Neural cell (in vitro differentiated cells): ENCODE measurements around the gene TMED8. TPM values are rescaled to one million over a fixed set of nuclear protein-coding genes. Genes with fewer than 3 reads are reported as not detected.

Experiments used
- H2AFZ ChIP-seq: fragments of 200-600, 300-800 bp; sonication (generic), shearing (Covaris generic); 2 replicates; pipeline ENCODE4 v1.6.0; 2014; ENCODE audit warnings: low read depth, mild to moderate bottlenecking, antibody characterized with exemption, low read length, moderate library complexity
- H3F3A ChIP-seq: fragments of 200-600 bp; shearing (Covaris generic); 2 replicates; pipeline ENCODE4 v1.6.1; 2016; ENCODE audit warnings: mild to moderate bottlenecking, moderate library complexity, mixed read lengths, antibody characterized with exemption, low read length; ENCODE audit not compliant: insufficient read depth, poor library complexity, severe bottlenecking
- H3K27ac ChIP-seq: fragments of 200-600, 300-800 bp; sonication (generic), shearing (Covaris generic); 2 replicates; pipeline ENCODE4 v1.5.1; 2014; ENCODE audit warnings: mild to moderate bottlenecking, low read length, moderate library complexity
- H3K27me3 ChIP-seq: fragments of 300-800, 200-600 bp; sonication (generic), shearing (Covaris generic); 2 replicates; pipeline ENCODE4 v1.6.0; 2014; ENCODE audit warnings: mild to moderate bottlenecking, low read depth, low read length, moderate library complexity; ENCODE audit not compliant: insufficient read depth
- H3K36me3 ChIP-seq: fragments of 300-800, 200-600 bp; sonication (generic), shearing (Covaris generic); 2 replicates; pipeline ENCODE4 v1.5.1; 2014; ENCODE audit warnings: mild to moderate bottlenecking, antibody characterized with exemption, low read length, moderate library complexity; ENCODE audit not compliant: insufficient read depth
- H3K4me2 ChIP-seq: fragments of 300-800, 200-600 bp; sonication (generic), shearing (Covaris generic); 2 replicates; pipeline ENCODE4 v1.6.0; 2014; ENCODE audit warnings: mild to moderate bottlenecking, low read length
- H3K4me3 ChIP-seq: fragments of 300-800, 200-600 bp; sonication (generic), shearing (Covaris generic); 2 replicates; pipeline ENCODE4 v1.5.1; 2014; ENCODE audit warnings: mild to moderate bottlenecking, low read length, moderate library complexity
- H3K79me2 ChIP-seq: fragments of 200-600 bp; shearing (Covaris generic); replicated peaks from 2 replicates; pipeline ENCODE4 v1.6.0; 2014; ENCODE audit warnings: mild to moderate bottlenecking, low read length, moderate library complexity; ENCODE audit not compliant: insufficient read depth
- H3K9ac ChIP-seq: fragments of 300-800, 200-600 bp; sonication (generic), shearing (Covaris generic); 2 replicates; pipeline ENCODE4 v1.6.1; 2016; ENCODE audit warnings: mild to moderate bottlenecking, low read length, mixed read lengths
- H3K9me2 ChIP-seq: fragments of 200-600 bp; shearing (Covaris generic); 2 replicates; pipeline ENCODE4 v1.6.1; 2016; ENCODE audit warnings: mild to moderate bottlenecking, low read length, mixed read lengths; ENCODE audit not compliant: insufficient read depth
- H3K9me3 ChIP-seq: fragments of 200-600, 300-800 bp; sonication (generic), shearing (Covaris generic); 2 replicates; pipeline ENCODE4 v1.6.1; 2016; ENCODE audit warnings: mild to moderate bottlenecking, mixed run types, low read length, moderate library complexity, mixed read lengths
- H4K20me1 ChIP-seq: fragments of 200-600 bp; shearing (Covaris generic); 2 replicates; pipeline ENCODE4 v1.6.1; 2016; ENCODE audit warnings: mild to moderate bottlenecking, mixed run types; ENCODE audit not compliant: insufficient read depth
- CTCF ChIP-seq: fragments of 450-650 bp; IDR thresholded peaks from 2 replicates; pipeline ENCODE4 v1.5.1; 2014; ENCODE audit warnings: antibody characterized with exemption, mild to moderate bottlenecking, moderate library complexity; ENCODE audit not compliant: poor library complexity, severe bottlenecking
- EP300 ChIP-seq: fragments of 450-650 bp; conservative IDR thresholded peaks from 2 replicates; pipeline ENCODE4 v1.6.1; 2014; ENCODE audit warnings: antibody characterized with exemption, mild to moderate bottlenecking, moderate library complexity; ENCODE audit not compliant: poor library complexity, severe bottlenecking
- EZH2 ChIP-seq: fragments of 200-600, 300-800 bp; shearing (Covaris generic), sonication (generic); IDR thresholded peaks from 2 replicates; pipeline ENCODE4 v1.6.1; 2014; ENCODE audit warnings: antibody characterized with exemption, low read length, borderline replicate concordance, mild to moderate bottlenecking; ENCODE audit not compliant: insufficient read depth, poor library complexity, severe bottlenecking
- MXI1 ChIP-seq: fragments of 450-650 bp; conservative IDR thresholded peaks from 2 replicates; pipeline ENCODE4 v1.6.1; 2014; ENCODE audit warnings: antibody characterized with exemption, mild to moderate bottlenecking; ENCODE audit not compliant: poor library complexity, severe bottlenecking
- POLR2AphosphoS5 ChIP-seq: IDR thresholded peaks from 2 replicates; pipeline ENCODE4 v1.6.1; 2012
- RAD21 ChIP-seq: fragments of 450-650 bp; conservative IDR thresholded peaks from 2 replicates; pipeline ENCODE4 v1.6.1; 2014; ENCODE audit warnings: antibody characterized with exemption, mild to moderate bottlenecking, moderate library complexity
- REST ChIP-seq: IDR thresholded peaks from 2 replicates; pipeline ENCODE4 v1.6.1; 2012; ENCODE audit warnings: borderline replicate concordance
- SMC3 ChIP-seq: fragments of 450-650 bp; conservative IDR thresholded peaks from 2 replicates; pipeline ENCODE4 v1.6.1; 2014; ENCODE audit warnings: antibody characterized with exemption, mild to moderate bottlenecking, moderate library complexity; ENCODE audit not compliant: poor library complexity
- TAF1 ChIP-seq: IDR thresholded peaks from 2 replicates; pipeline ENCODE4 v1.6.1; 2012; ENCODE audit warnings: low read depth
- polyA plus RNA-seq: library from polyadenylated mRNA; depleted of rRNA; stranded (reverse); fragments of >200 nt; gene quantifications from 2 replicates; pipeline ENCODE4 v1.2.3, GENCODE V29; 2014

The TMED8 gene
- polyA plus RNA-seq, 1 donor from 2014 or later = 16.5 TPM

GRCh38 chr14:77355811-77356210 is 21.1 kb downstream of the TMED8 start:
- Histone ChIP-seq H3K79me2 (no peaks in the 10 kb centered on the region), H3K9ac (no peak overlapping the region), H3K27me3 (no peaks in the 10 kb centered on the region), H3K4me2 (no peak overlapping the region), H3F3A (no peaks in the 10 kb centered on the region), H3K36me3 (no peaks in the 10 kb centered on the region), H3K4me3 (no peak overlapping the region), H2AFZ (no peak overlapping the region), H3K27ac (no peak overlapping the region), H4K20me1 (no peaks in the 10 kb centered on the region), H3K9me3 (no peaks in the 10 kb centered on the region), H3K9me2 (no peaks in the 10 kb centered on the region)
- TF ChIP-seq TAF1 = no peak
- no peak for TF ChIP-seq EP300
- TF ChIP-seq REST = no peak
- no peak for TF ChIP-seq EZH2
- no peak for TF ChIP-seq SMC3
- TF ChIP-seq RAD21 = no peak
- no peak for TF ChIP-seq POLR2AphosphoS5
- no peak for TF ChIP-seq CTCF
- TF ChIP-seq MXI1 = no peak

- Histone ChIP-seq H3F3A (no peaks in the 10 kb centered on the region), H3K27me3 (no peaks in the 10 kb centered on the region), H3K9ac (no peak overlapping the region), H3K9me3 (no peaks in the 10 kb centered on the region), H3K79me2 (no peaks in the 10 kb centered on the region), H3K27ac (no peak overlapping the region), H3K4me2 (no peak overlapping the region), H2AFZ (no peak overlapping the region), H3K4me3 (no peak overlapping the region), H3K36me3 (no peaks in the 10 kb centered on the region), H4K20me1 (no peaks in the 10 kb centered on the region), H3K9me2 (no peaks in the 10 kb centered on the region)
- TF ChIP-seq EP300 (no peak), TAF1 (no peak), EZH2 (no peak), SMC3 (no peak), REST (no peak), MXI1 (no peak), CTCF (no peak), POLR2AphosphoS5 (no peak), RAD21 (no peak)
Observed at GRCh38 chr14:77353469-77354141, 23.3 kb downstream of the TMED8 start.
